Kidney (tissue), 14 donors: Measurements from ENCODE around the gene EIF4E1B. TPM values are rescaled to one million over a fixed set of nuclear protein-coding genes. Genes with fewer than 3 reads are reported as not detected.

ENCODE experiments used
- DNase-seq, 5 donors: peaks; one replicate each; pipeline ENCODE4 v3.0.0-alpha.2; 2013 to 2020
- FAIRE-seq: peaks from 2 replicates; lab custom pipeline; 2012; peaks lifted over from hg19 to GRCh38; lab: Jason Lieb, UNC
- H3K27ac ChIP-seq, 2 donors: one replicate each; pipeline ENCODE4 v1.7.0; 2013; ENCODE audit warnings: low read depth in 2 of 2, low read length in 2 of 2, inconsistent platforms in 1 of 2
- H3K27me3 ChIP-seq: one replicate; pipeline ENCODE4 v1.7.1; 2013; ENCODE audit warnings: low read length, inconsistent platforms; ENCODE audit not compliant: control insufficient read depth, insufficient read depth
- H3K36me3 ChIP-seq, 3 donors: one replicate each; pipeline versions ENCODE4 v1.7.0 to v1.7.1; 2013; ENCODE audit warnings: low read length in 3 of 3, control low read depth in 1 of 3, inconsistent platforms in 1 of 3; ENCODE audit not compliant: insufficient read depth in 3 of 3, control insufficient read depth in 2 of 3
- H3K4me1 ChIP-seq, 3 donors: one replicate each; pipeline versions ENCODE4 v1.7.0 to v1.7.1; 2013; ENCODE audit warnings: low read length in 3 of 3, inconsistent platforms in 1 of 3, low read depth in 1 of 3; ENCODE audit not compliant: control insufficient read depth in 2 of 3, insufficient read depth in 2 of 3
- H3K4me3 ChIP-seq, 3 donors: one replicate each; pipeline versions ENCODE4 v1.7.0 to v1.8.1; 2013; ENCODE audit warnings: low read length in 3 of 3, control low read depth in 1 of 3, inconsistent platforms in 1 of 3
- H3K9ac ChIP-seq, 3 donors: one replicate each; pipeline versions ENCODE4 v1.7.0 to v1.7.1; 2013; ENCODE audit warnings: low read length in 3 of 3, control low read depth in 1 of 3, inconsistent platforms in 1 of 3
- H3K9me3 ChIP-seq, 3 donors: one replicate each; pipeline versions ENCODE4 v1.7.0 to v1.7.1; 2013; ENCODE audit warnings: low read length in 3 of 3, control low read depth in 1 of 3, inconsistent platforms in 1 of 3; ENCODE audit not compliant: control insufficient read depth in 2 of 3, insufficient read depth in 1 of 3
- intact Hi-C: fragments of 100-400 bp; cut with DNase I; formaldehyde crosslinking; loops from one replicate; pipeline ENCODE4 v1.11.1; 2022
- polyA plus RNA-seq: library from polyadenylated mRNA; stranded (reverse); fragments of 350-450 nt; fragmentation: Illumina TruSeq; extraction: RNeasy Lipid Tissue Mini Kit (QIAGEN cat#74804); gene quantifications from one replicate; pipeline ENCODE4 v1.2.3, GENCODE V29; 2014; ENCODE audit warnings: low read depth, low replicate concordance; ENCODE audit not compliant: insufficient read depth
- total RNA-seq: library from RNA; stranded (reverse); fragmentation: NEBNext Ultra II Directional; extraction: Animal tissue kit (Norgen Biotek cat#: 25700); gene quantifications from one replicate; pipeline ENCODE4 v1.2.1, GENCODE V29; 2021
- TF ChIP-seq, protein P1 (sequence below): IDR thresholded peaks from 3 replicates; pipeline ENCODE4 v1.5.1; 2012; ENCODE audit warnings: mild to moderate bottlenecking, moderate library complexity, borderline replicate concordance; ENCODE audit not compliant: insufficient read depth; ENCODE audit errors: extremely low read depth
- donor health status: control.
- donor health status: control.
- donor health status: control.
- donor health status: control.
- donor health status: control.
- donor health status: DM: yes; HTN: yes; CAD: no.
- donor health status: Normal renal cell carcinoma (clear cell type).

EIF4E1B gene
- total and polyA plus RNA-seq, 2 donors from 2014 or later, result not detected

GRCh38 chr5:176678584-176678983 is 48.1 kb downstream of the EIF4E1B start:
- peaks cover 0 to 8% (median 2%) of the 10 kb centered on the region in 3 donors for H3K4me1 ChIP-seq
- intact Hi-C loops, result no loop called here
- H3K9ac ChIP-seq, result no peak overlapping the region
- H3K4me3 ChIP-seq, result no peak overlapping the region
- TF ChIP-seq, protein P1, sequence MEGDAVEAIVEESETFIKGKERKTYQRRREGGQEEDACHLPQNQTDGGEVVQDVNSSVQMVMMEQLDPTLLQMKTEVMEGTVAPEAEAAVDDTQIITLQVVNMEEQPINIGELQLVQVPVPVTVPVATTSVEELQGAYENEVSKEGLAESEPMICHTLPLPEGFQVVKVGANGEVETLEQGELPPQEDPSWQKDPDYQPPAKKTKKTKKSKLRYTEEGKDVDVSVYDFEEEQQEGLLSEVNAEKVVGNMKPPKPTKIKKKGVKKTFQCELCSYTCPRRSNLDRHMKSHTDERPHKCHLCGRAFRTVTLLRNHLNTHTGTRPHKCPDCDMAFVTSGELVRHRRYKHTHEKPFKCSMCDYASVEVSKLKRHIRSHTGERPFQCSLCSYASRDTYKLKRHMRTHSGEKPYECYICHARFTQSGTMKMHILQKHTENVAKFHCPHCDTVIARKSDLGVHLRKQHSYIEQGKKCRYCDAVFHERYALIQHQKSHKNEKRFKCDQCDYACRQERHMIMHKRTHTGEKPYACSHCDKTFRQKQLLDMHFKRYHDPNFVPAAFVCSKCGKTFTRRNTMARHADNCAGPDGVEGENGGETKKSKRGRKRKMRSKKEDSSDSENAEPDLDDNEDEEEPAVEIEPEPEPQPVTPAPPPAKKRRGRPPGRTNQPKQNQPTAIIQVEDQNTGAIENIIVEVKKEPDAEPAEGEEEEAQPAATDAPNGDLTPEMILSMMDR, result no peak
- FAIRE-seq (no peak), DNase-seq (no peak)
- peaks cover 2% of the 10 kb centered on the region for H3K27me3 ChIP-seq
- H3K9me3 ChIP-seq, result no peaks in the 10 kb centered on the region
- no peaks in the 10 kb centered on the region for H3K36me3 ChIP-seq
- no peak overlapping the region for H3K27ac ChIP-seq

DNA sequence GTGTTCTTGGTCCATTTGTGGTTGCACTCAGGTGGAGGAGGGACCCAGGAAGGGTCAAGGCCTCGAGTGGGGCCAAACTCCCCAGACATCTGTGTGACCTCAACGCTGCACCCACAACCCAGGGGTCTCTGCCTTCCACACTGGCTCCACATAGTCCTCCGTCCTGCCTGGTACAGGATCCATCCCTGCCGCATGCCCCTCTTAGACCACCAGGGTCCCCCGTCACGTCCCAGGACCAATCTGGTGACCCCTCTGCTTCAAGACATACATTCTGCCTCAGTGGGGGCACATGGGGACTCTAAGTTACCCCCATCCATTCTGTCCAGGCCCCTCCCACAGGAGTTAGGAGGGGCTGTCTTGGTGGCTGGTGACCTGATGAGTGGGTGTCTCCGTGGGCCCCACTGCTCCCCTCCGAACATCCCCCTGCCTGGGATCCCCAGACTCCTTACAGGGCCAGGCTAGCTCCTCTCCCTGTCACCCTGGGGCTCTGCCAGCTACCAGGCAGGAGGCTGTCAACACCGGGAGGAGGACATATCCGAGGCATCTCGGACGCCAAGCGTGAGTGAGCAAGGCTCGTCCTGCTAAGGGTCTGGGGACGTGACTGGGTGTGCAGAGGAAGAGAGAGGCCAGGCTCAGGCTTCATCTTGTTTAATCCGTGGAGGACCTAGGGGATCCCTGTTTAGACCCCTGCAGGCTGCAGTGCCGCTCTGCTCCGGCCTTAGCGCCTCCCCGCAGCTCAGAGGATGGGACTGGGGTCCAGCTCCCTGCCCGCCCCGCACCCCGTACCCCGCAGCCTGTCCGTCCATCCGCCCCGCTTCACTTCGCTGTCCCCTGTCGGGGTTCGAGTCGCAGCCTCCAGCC is 49.1 kb downstream of the EIF4E1B start:
- H3K9ac ChIP-seq, result no peak overlapping the region
- H3K27ac ChIP-seq, result no peak overlapping the region
- H3K27me3 ChIP-seq, result peaks cover 2% of the 10 kb centered on the region
- H3K36me3 ChIP-seq, result no peaks in the 10 kb centered on the region
- H3K4me1 ChIP-seq, result peaks cover 0 to 8% (median 2%) of the 10 kb centered on the region in 3 donors
- intact Hi-C loops, result no loop called here
- H3K9me3 ChIP-seq, result no peaks in the 10 kb centered on the region
- peak in 1 of 5 donors; percentile 44 for DNase-seq
- no peak for FAIRE-seq
- H3K4me3 ChIP-seq, result no peak overlapping the region
- TF ChIP-seq, protein P1, result no peak

DNA sequence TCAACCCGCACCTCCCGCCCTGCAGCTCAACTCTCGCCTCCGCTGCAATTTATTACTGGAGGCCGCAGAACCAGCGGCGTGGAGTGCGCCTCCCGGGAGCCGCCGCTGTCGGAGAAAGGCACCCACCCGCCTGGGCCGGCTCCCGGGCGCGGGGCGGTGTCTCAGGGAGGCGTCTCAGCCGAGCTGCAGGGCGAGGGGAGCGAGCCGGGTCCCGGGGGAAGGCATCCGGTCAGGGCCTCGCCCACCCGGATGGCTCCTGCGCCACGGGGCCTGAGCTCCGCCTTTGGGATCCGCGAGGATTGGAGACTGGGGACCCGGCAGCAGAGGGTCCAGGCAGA is 49.7 kb downstream of the EIF4E1B start:
- Histone ChIP-seq H3K36me3 (no peaks in the 10 kb centered on the region), H3K4me3 (no peak overlapping the region), H3K9ac (no peak overlapping the region), H3K27ac (no peak overlapping the region), H3K9me3 (peaks cover 0 to under 1% (median 0%) of the 10 kb centered on the region in 3 donors), H3K27me3 (peaks cover 2% of the 10 kb centered on the region), H3K4me1 (peaks cover 0 to 8% (median 2%) of the 10 kb centered on the region in 3 donors)
- intact Hi-C loops, result no loop called here
- TF ChIP-seq, protein P1, result no peak
- DNase-seq, result peak in 3 of 5 donors; percentile 32 to 60 (median 46)
- FAIRE-seq, result no peak
